K562 (cell line): ENCODE results near the gene MPC2. TPM values are rescaled to one million over a fixed set of nuclear protein-coding genes. Genes with fewer than 3 reads are reported as not detected.
A peak's percentile ranks its signal among the peaks of the same experiment; 100 is the strongest.

ENCODE experiments used
- ARID3B ChIP-seq: fragments of 250-450 bp; sonication (Bioruptor Pico); IDR thresholded peaks from 2 replicates; pipeline ENCODE4 v1.4.0; 2020; ENCODE audit warnings: borderline replicate concordance
- DACH1 ChIP-seq: fragments of 450-650 bp; IDR thresholded peaks from 2 replicates; pipeline ENCODE4 v1.6.1; 2018; ENCODE audit not compliant: partially characterized antibody
- ELF2 ChIP-seq: fragments of 250-450 bp; sonication (Bioruptor Pico); IDR thresholded peaks from 2 replicates; pipeline ENCODE4 v1.5.0; 2021; ENCODE audit warnings: mild to moderate bottlenecking
- GTF2F1 ChIP-seq: IDR thresholded peaks from 2 replicates; pipeline ENCODE4 v1.6.1; 2011; ENCODE audit warnings: low read depth, low read length, improper control_type of control experiment
- HDAC6 ChIP-seq: IDR thresholded peaks from 2 replicates; pipeline ENCODE4 v1.6.1; 2012; ENCODE audit warnings: low read depth, mild to moderate bottlenecking, control low read depth, inconsistent platforms, low read length, moderate library complexity
- MAFG ChIP-seq: fragments of 450-650 bp; conservative IDR thresholded peaks from 2 replicates; pipeline ENCODE4 v1.6.1; 2016; ENCODE audit warnings: missing genetic modification characterization, missing compliant biosample characterization
- NFYB ChIP-seq: IDR thresholded peaks from 2 replicates; pipeline ENCODE4 v1.6.1; 2011; ENCODE audit warnings: mild to moderate bottlenecking, moderate library complexity; ENCODE audit not compliant: insufficient read length; ENCODE audit errors: extremely low read depth
- NR2C1 ChIP-seq, 2 experiments: fragments of 450-650 bp; IDR thresholded peaks; 2 replicates each; pipeline ENCODE4 v1.6.1; 2017; ENCODE audit warnings: mild to moderate bottlenecking in 2 of 2, antibody characterized with exemption in 1 of 2, inconsistent platforms in 1 of 2, missing compliant biosample characterization in 1 of 2, missing genetic modification characterization in 1 of 2
- PTRF ChIP-seq: fragments of 450-650 bp; IDR thresholded peaks from 2 replicates; pipeline ENCODE4 v1.6.1; 2016; ENCODE audit warnings: mild to moderate bottlenecking, missing genetic modification characterization, missing compliant biosample characterization
- RBM34 ChIP-seq: fragments of 200-400 bp; formaldehyde crosslinking; IDR thresholded peaks from 2 replicates; pipeline ENCODE4 v1.6.1; 2018; ENCODE audit warnings: low read length, borderline replicate concordance; ENCODE audit not compliant: insufficient read depth
- STAT5B ChIP-seq: fragments of 250-450 bp; sonication (Bioruptor Pico); IDR thresholded peaks from 2 replicates; pipeline ENCODE4 v1.8.0; 2021; ENCODE audit warnings: mild to moderate bottlenecking, inconsistent platforms
- U2AF1 ChIP-seq: fragments of 200-400 bp; formaldehyde crosslinking; optimal IDR thresholded peaks from 2 replicates; pipeline ENCODE3; 2017; ENCODE audit warnings: mild to moderate bottlenecking, low read depth, low read length, moderate library complexity
- ZNF586 ChIP-seq: fragments of 450-650 bp; formaldehyde crosslinking; conservative IDR thresholded peaks from 2 replicates; pipeline ENCODE4 v1.4.0; 2020; ENCODE audit warnings: mild to moderate bottlenecking, moderate library complexity
- ZNF668 ChIP-seq: fragments of 250-450 bp; sonication (Bioruptor Pico); IDR thresholded peaks from 2 replicates; pipeline ENCODE4 v1.8.0; 2022; ENCODE audit warnings: mild to moderate bottlenecking, inconsistent platforms
- polyA plus RNA-seq, 8 experiments: library from polyadenylated mRNA; depleted of rRNA in 4 of 8; stranded (reverse) in 5 of 8; unstranded in 3 of 8; fragments of >200 nt; fragmentation: Nextera tagmentation in 2 of 8; fragmentation: Illumina TruSeq in 1 of 8; extraction: Ambion mirVana in 2 of 8; extraction: Trizol in 1 of 8; gene quantifications; 2 replicates each; pipeline versions ENCODE4 v1.2.1 to v1.2.3, GENCODE V29; 2011 to 2014; ENCODE audit warnings: inconsistent platforms in 1 of 8, missing spikeins in 1 of 8
- total RNA-seq, 7 experiments: library from RNA; depleted of rRNA in 6 of 7; stranded (reverse); fragments of >200 nt in 6 of 7; fragmentation: Illumina TruSeq in 2 of 7; extraction: Trizol in 2 of 7; gene quantifications; 2 replicates each; pipeline versions ENCODE4 v1.2.1 to v1.2.3, GENCODE V29; 2011 to 2021; ENCODE audit warnings: low replicate concordance in 1 of 7
- TF ChIP-seq, protein P1 (sequence below): sonication (generic); formaldehyde crosslinking; IDR thresholded peaks from 2 replicates; pipeline ENCODE4 v1.8.1; 2023; ENCODE audit warnings: mild to moderate bottlenecking, missing genetic modification reagents, moderate library complexity
- TF ChIP-seq, protein P2 (sequence below), 2 experiments: fragments of 450-650 bp in 1 of 2; IDR thresholded peaks; 2 replicates each; pipeline ENCODE4 v1.6.1; 2011 to 2017; ENCODE audit warnings: low read depth in 2 of 2, antibody characterized with exemption in 1 of 2, borderline replicate concordance in 1 of 2, low read length in 1 of 2, mild to moderate bottlenecking in 1 of 2, mixed read lengths in 1 of 2; ENCODE audit not compliant: control insufficient read depth in 1 of 2
- TF ChIP-seq, protein P3 (sequence below): IDR thresholded peaks from 2 replicates; pipeline ENCODE4 v1.6.1; 2014; ENCODE audit warnings: antibody characterized with exemption

Gene MPC2
- total and polyA plus RNA-seq, 9 of the 15 experiments (the other 6 are each of a cell fraction or from before 2014, with no cell fraction given), result 70.7 to 179 (median 144) TPM

DNA sequence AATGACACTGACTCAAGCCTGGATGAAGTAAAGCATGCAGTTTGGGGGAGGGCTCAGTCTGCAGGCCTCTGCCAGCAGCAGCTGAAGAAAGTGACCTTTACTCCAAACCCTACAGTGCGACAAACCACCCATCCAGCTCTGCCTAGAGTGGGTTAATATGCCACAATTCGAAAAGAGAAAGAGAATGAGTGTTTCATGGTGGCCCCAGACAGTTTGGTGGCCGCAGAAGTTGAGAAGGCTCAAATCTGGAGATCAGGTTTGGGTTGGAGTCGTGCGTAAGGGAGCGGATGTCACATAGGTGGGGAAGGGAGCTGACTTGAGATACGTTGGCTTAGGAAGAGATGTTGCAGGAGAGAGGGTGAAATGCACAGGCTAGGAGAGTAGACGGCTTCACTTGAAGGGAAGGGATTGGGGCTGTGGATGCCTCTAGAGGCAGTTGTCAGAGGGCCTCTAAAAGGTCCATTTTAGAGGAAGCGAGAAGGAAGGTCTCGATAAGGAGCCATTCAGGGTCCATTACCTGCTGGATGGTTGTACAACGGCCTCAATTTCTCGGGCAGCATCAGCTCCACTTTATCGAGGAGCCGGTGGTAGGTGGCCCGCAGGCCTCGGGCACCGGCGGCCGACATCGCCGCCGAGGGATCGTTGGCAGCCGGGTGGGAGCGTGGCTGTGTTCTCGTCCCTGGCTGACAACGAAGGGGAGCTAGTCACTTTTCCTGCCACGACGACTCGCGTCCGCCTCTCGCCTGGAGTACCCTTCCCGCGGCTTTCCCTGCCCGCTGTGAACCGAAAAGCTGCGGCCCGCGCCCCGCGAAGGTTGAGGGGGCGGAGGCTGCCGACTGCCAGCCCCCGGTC is 1.4 kb downstream of the MPC2 start (continued):
- TF ChIP-seq, protein P1, sequence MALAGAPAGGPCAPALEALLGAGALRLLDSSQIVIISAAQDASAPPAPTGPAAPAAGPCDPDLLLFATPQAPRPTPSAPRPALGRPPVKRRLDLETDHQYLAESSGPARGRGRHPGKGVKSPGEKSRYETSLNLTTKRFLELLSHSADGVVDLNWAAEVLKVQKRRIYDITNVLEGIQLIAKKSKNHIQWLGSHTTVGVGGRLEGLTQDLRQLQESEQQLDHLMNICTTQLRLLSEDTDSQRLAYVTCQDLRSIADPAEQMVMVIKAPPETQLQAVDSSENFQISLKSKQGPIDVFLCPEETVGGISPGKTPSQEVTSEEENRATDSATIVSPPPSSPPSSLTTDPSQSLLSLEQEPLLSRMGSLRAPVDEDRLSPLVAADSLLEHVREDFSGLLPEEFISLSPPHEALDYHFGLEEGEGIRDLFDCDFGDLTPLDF (CRISPR knock-in tag), result no peak
- TF ChIP-seq, protein P2, sequence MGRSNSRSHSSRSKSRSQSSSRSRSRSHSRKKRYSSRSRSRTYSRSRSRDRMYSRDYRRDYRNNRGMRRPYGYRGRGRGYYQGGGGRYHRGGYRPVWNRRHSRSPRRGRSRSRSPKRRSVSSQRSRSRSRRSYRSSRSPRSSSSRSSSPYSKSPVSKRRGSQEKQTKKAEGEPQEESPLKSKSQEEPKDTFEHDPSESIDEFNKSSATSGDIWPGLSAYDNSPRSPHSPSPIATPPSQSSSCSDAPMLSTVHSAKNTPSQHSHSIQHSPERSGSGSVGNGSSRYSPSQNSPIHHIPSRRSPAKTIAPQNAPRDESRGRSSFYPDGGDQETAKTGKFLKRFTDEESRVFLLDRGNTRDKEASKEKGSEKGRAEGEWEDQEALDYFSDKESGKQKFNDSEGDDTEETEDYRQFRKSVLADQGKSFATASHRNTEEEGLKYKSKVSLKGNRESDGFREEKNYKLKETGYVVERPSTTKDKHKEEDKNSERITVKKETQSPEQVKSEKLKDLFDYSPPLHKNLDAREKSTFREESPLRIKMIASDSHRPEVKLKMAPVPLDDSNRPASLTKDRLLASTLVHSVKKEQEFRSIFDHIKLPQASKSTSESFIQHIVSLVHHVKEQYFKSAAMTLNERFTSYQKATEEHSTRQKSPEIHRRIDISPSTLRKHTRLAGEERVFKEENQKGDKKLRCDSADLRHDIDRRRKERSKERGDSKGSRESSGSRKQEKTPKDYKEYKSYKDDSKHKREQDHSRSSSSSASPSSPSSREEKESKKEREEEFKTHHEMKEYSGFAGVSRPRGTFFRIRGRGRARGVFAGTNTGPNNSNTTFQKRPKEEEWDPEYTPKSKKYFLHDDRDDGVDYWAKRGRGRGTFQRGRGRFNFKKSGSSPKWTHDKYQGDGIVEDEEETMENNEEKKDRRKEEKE (IDR thresholded peaks at IDR 0.05; ENCODE audit: borderline replicate concordance in 1 of 2, control insufficient read depth in 1 of 2, low read depth in 2 of 2, low read length in 1 of 2), result no peak
- no peak for TF ChIP-seq ZNF586 (CRISPR knock-in tag)
- no peak for TF ChIP-seq MAFG (tag)
- no peak for TF ChIP-seq PTRF
- TF ChIP-seq GTF2F1, result peak; percentile 70; the same call in 1 of the 2 replicates
- no peak for TF ChIP-seq ZNF668 (CRISPR knock-in tag)
- TF ChIP-seq ARID3B (CRISPR knock-in tag), result peak; percentile 82; the same call in 1 of the 2 replicates
- TF ChIP-seq STAT5B, result no peak
- TF ChIP-seq RBM34, result no peak
- no peak for TF ChIP-seq NR2C1 (IDR thresholded peaks at IDR 0.05)
- TF ChIP-seq NR2C1 (tag; IDR thresholded peaks at IDR 0.05), result peak; percentile 5; the same call in 1 of the 2 replicates
- no peak for TF ChIP-seq DACH1
- TF ChIP-seq, protein P3, sequence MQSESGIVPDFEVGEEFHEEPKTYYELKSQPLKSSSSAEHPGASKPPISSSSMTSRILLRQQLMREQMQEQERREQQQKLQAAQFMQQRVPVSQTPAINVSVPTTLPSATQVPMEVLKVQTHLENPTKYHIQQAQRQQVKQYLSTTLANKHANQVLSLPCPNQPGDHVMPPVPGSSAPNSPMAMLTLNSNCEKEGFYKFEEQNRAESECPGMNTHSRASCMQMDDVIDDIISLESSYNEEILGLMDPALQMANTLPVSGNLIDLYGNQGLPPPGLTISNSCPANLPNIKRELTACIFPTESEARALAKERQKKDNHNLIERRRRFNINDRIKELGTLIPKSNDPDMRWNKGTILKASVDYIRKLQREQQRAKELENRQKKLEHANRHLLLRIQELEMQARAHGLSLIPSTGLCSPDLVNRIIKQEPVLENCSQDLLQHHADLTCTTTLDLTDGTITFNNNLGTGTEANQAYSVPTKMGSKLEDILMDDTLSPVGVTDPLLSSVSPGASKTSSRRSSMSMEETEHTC, result no peak
- TF ChIP-seq ELF2 (CRISPR knock-in tag), result no peak
- no peak for TF ChIP-seq U2AF1
- TF ChIP-seq HDAC6, result no peak
- TF ChIP-seq NFYB, result no peak
